ENCODE measurements around the gene SPATA6L. TPM values are rescaled to one million over a fixed set of nuclear protein-coding genes. Genes with fewer than 3 reads are reported as not detected.
A peak's percentile ranks its signal among the peaks of the same experiment; 100 is the strongest.

SPATA6L gene
- total RNA-seq, 1 donor from 2014 or later = 0.59 TPM

DNA sequence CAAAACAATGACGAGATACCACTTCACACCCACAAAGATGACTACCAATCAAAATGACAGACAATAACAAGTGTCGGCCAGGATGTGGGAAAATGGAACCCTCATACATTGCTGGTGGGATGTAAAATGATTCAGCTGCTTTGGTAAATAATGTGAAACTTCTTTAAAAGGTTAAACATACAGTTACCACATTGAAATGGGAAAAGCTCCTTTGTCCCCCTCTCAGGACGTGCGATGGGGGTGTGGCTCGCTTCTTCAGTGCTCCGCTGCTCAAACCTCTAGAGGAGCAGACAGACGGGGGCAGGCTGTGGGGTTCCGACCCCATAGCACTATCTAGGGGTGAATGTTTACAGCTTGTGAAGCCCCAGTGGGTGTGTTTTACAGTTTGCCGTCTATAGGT, 12.2 kb downstream of the SPATA6L start:
- Mint-ChIP-seq H3K4me1 (ENCODE audit: low read depth, unreplicated experiment) (no peaks in the 10 kb centered on the region), H3K27ac (ENCODE audit: unreplicated experiment) (no peak overlapping the region), H3K4me3 (ENCODE audit: unreplicated experiment) (no peak overlapping the region), H3K36me3 (ENCODE audit: unreplicated experiment) (no peaks in the 10 kb centered on the region), H3K27me3 (ENCODE audit: unreplicated experiment) (no peaks in the 10 kb centered on the region), H3K9me3 (ENCODE audit: unreplicated experiment) (no peaks in the 10 kb centered on the region)
- DNase-seq = no peak
- TF ChIP-seq, protein P1, sequence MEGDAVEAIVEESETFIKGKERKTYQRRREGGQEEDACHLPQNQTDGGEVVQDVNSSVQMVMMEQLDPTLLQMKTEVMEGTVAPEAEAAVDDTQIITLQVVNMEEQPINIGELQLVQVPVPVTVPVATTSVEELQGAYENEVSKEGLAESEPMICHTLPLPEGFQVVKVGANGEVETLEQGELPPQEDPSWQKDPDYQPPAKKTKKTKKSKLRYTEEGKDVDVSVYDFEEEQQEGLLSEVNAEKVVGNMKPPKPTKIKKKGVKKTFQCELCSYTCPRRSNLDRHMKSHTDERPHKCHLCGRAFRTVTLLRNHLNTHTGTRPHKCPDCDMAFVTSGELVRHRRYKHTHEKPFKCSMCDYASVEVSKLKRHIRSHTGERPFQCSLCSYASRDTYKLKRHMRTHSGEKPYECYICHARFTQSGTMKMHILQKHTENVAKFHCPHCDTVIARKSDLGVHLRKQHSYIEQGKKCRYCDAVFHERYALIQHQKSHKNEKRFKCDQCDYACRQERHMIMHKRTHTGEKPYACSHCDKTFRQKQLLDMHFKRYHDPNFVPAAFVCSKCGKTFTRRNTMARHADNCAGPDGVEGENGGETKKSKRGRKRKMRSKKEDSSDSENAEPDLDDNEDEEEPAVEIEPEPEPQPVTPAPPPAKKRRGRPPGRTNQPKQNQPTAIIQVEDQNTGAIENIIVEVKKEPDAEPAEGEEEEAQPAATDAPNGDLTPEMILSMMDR (IDR thresholded peaks at IDR 0.05; ENCODE audit: partially characterized antibody, unreplicated experiment) = no peak

DNA sequence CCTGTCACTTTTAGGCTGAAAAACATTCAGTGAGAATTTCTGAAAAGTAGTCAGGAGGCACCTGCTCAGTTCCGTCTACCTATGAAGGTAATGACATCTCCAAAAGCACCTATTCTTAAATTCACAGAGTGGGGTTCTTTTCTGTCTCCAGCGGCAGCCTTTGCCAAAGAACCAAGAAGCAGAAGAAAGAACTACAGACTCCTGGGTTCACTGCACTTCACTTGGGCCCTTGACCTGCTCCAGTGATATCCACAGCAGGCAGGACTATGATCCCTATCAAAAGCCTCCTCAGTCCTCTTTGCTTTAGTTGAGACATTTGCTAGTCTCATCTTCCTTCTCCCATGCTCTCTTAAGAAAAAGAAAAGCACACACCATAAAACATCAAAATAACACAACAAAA, 23.9 kb downstream of the SPATA6L start:
- no peaks in the 10 kb centered on the region for H3K9me3 Mint-ChIP-seq (ENCODE audit: unreplicated experiment)

DNA sequence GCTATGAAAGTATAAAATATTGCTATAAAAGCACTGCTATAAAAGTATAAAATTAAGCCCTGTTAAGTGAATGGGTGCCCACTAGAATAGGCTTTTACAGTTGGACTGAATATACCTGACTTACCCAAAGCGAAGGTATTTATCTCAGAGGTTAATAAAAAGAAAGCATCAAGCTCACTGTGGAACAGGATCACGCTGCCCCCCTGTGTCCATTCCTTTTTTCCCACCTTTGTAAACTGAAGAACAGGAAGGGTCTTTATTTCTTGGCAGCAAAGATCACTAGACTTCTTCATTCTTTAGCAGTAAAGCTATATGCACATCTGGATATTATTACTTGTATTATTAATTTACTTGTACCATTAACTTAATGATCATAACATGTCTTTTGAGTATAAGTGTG, 26.3 kb downstream of the SPATA6L start:
- H3K4me1 Mint-ChIP-seq (ENCODE audit: low read depth, unreplicated experiment) = peaks cover 1% of the 10 kb centered on the region
- no peaks in the 10 kb centered on the region for H3K36me3 Mint-ChIP-seq (ENCODE audit: unreplicated experiment)
- H3K27ac Mint-ChIP-seq (ENCODE audit: unreplicated experiment) = no peak overlapping the region
- no peaks in the 10 kb centered on the region for H3K27me3 Mint-ChIP-seq (ENCODE audit: unreplicated experiment)
- TF ChIP-seq, protein P1 (IDR thresholded peaks at IDR 0.05; ENCODE audit: partially characterized antibody, unreplicated experiment) = peak; percentile 28
- H3K9me3 Mint-ChIP-seq (ENCODE audit: unreplicated experiment) = no peaks in the 10 kb centered on the region
- H3K4me3 Mint-ChIP-seq (ENCODE audit: unreplicated experiment) = no peak overlapping the region
- peak; percentile 27 for DNase-seq

More for the DNA sequence above, 23.9 kb downstream of the SPATA6L start:
- H3K27ac Mint-ChIP-seq (ENCODE audit: unreplicated experiment) = no peak overlapping the region
- TF ChIP-seq, protein P1 (IDR thresholded peaks at IDR 0.05; ENCODE audit: partially characterized antibody, unreplicated experiment) = no peak
- no peaks in the 10 kb centered on the region for H3K27me3 Mint-ChIP-seq (ENCODE audit: unreplicated experiment)
- no peak overlapping the region for H3K4me3 Mint-ChIP-seq (ENCODE audit: unreplicated experiment)
- no peaks in the 10 kb centered on the region for H3K36me3 Mint-ChIP-seq (ENCODE audit: unreplicated experiment)
- H3K4me1 Mint-ChIP-seq (ENCODE audit: low read depth, unreplicated experiment) = no peaks in the 10 kb centered on the region
- no peak for DNase-seq

DNA sequence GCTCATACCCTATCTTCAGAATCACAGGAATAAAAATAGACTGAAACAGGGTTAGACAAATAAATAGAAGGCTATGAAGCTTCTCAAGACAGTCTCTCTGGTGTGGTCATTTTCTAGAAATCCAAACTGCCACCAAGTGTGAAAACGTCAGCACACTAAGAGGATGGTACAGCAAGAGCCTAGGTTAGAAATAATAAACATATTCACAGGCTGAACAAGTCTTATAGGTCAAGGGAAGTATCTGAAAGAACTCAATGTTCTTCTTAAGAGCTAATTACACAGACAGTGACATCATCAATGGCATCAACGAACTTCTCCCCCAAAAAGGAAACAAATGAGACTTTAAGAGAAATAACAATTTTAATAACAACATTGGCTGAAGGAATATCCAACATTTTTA, 26.9 kb downstream of the SPATA6L start:
- Mint-ChIP-seq H3K36me3 (ENCODE audit: unreplicated experiment) (no peaks in the 10 kb centered on the region), H3K9me3 (ENCODE audit: unreplicated experiment) (no peaks in the 10 kb centered on the region), H3K4me1 (ENCODE audit: low read depth, unreplicated experiment) (peaks cover 1% of the 10 kb centered on the region), H3K27ac (ENCODE audit: unreplicated experiment) (no peak overlapping the region), H3K4me3 (ENCODE audit: unreplicated experiment) (no peak overlapping the region), H3K27me3 (ENCODE audit: unreplicated experiment) (no peaks in the 10 kb centered on the region)
- TF ChIP-seq, protein P1 (IDR thresholded peaks at IDR 0.05; ENCODE audit: partially characterized antibody, unreplicated experiment) = no peak
- no peak for DNase-seq

DNA sequence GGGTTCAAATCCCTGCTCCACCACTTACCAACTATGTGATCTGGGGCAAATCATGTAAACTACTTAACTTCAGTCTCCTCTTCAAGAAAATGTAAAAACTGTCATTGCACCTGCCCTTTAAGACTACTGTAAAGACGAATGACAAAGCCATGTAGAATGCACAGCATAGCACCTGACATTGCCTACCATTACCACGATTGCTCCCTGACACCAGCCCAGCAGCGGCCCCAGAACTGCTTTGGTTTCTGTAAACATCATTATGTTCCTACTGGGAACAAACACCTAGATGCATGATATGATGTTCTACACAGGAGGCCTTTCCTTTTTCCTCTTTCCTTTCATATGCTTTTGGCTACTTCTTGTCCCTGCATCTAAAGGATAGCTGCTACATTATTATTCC, 27.3 kb downstream of the SPATA6L start:
- TF ChIP-seq, protein P1 (IDR thresholded peaks at IDR 0.05; ENCODE audit: partially characterized antibody, unreplicated experiment) = no peak
- Mint-ChIP-seq H3K36me3 (ENCODE audit: unreplicated experiment) (no peaks in the 10 kb centered on the region), H3K9me3 (ENCODE audit: unreplicated experiment) (no peaks in the 10 kb centered on the region), H3K27ac (ENCODE audit: unreplicated experiment) (no peak overlapping the region), H3K4me3 (ENCODE audit: unreplicated experiment) (no peak overlapping the region), H3K4me1 (ENCODE audit: low read depth, unreplicated experiment) (peaks cover 1% of the 10 kb centered on the region), H3K27me3 (ENCODE audit: unreplicated experiment) (no peaks in the 10 kb centered on the region)
- no peak for DNase-seq
